HepG2 (cell line): ENCODE measurements around the gene DPM1. TPM values are rescaled to one million over a fixed set of nuclear protein-coding genes. Genes with fewer than 3 reads are reported as not detected.

Experiments
- FIP1L1 ChIP-seq: fragments of 200-400 bp; formaldehyde crosslinking; IDR thresholded peaks from 2 replicates; pipeline ENCODE4 v1.6.1; 2018; ENCODE audit warnings: low read depth, mild to moderate bottlenecking, low read length, moderate library complexity, borderline replicate concordance; ENCODE audit not compliant: insufficient read depth
- HNF1B ChIP-seq: sonication (generic); formaldehyde crosslinking; IDR thresholded peaks from 2 replicates; pipeline ENCODE4 v1.5.1; 2020; ENCODE audit warnings: mild to moderate bottlenecking, moderate library complexity, missing genetic modification reagents
- JUN ChIP-seq: sonication (generic); formaldehyde crosslinking; IDR thresholded peaks from 2 replicates; pipeline ENCODE4 v1.4.0; 2020; ENCODE audit warnings: mild to moderate bottlenecking, missing genetic modification reagents
- KLF9 ChIP-seq: IDR thresholded peaks from 2 replicates; pipeline ENCODE4 v1.6.1; 2016; ENCODE audit warnings: low read depth
- MAFG ChIP-seq: sonication (generic); formaldehyde crosslinking; IDR thresholded peaks from 2 replicates; pipeline ENCODE4 v1.5.1; 2020; ENCODE audit warnings: mild to moderate bottlenecking, missing genetic modification reagents
- MATR3 ChIP-seq: sonication (generic); formaldehyde crosslinking; IDR thresholded peaks from 2 replicates; pipeline ENCODE4 v1.4.0; 2020; ENCODE audit warnings: missing genetic modification reagents
- NCOA1 ChIP-seq: sonication (generic); formaldehyde crosslinking; IDR thresholded peaks from 2 replicates; pipeline ENCODE4 v1.9.0; 2021; ENCODE audit warnings: missing genetic modification reagents
- NFRKB ChIP-seq: fragments of 450-650 bp; IDR thresholded peaks from 2 replicates; pipeline ENCODE4 v1.6.1; 2017
- NR0B2 ChIP-seq: sonication (generic); formaldehyde crosslinking; IDR thresholded peaks from 2 replicates; pipeline ENCODE4 v1.4.0; 2020; ENCODE audit warnings: mild to moderate bottlenecking, missing genetic modification reagents
- NR2C2 ChIP-seq: sonication (generic); formaldehyde crosslinking; IDR thresholded peaks from 2 replicates; pipeline ENCODE4 v1.4.0; 2020; ENCODE audit warnings: missing genetic modification reagents, mild to moderate bottlenecking, moderate library complexity, borderline replicate concordance
- PHB2 ChIP-seq: fragments of 450-650 bp; IDR thresholded peaks from 2 replicates; pipeline ENCODE4 v1.6.1; 2018; ENCODE audit not compliant: partially characterized antibody
- SATB2 ChIP-seq: sonication (generic); formaldehyde crosslinking; IDR thresholded peaks from 2 replicates; pipeline ENCODE4 v1.5.0; 2020; ENCODE audit warnings: missing genetic modification reagents
- SP5 ChIP-seq: IDR thresholded peaks from 2 replicates; pipeline ENCODE4 v1.6.1; 2016; ENCODE audit warnings: low read depth, borderline replicate concordance
- SSRP1 ChIP-seq: IDR thresholded peaks from 2 replicates; pipeline ENCODE4 v1.6.1; 2016; ENCODE audit warnings: control low read depth
- U2AF1 ChIP-seq: fragments of 200-400 bp; formaldehyde crosslinking; optimal IDR thresholded peaks from 2 replicates; pipeline ENCODE3; 2017; ENCODE audit warnings: mild to moderate bottlenecking, low read depth, low read length
- USF2 ChIP-seq, 2 experiments: sonication (generic) in 1 of 2; formaldehyde crosslinking in 1 of 2; IDR thresholded peaks; 2 replicates each; pipeline versions ENCODE4 v1.5.1 to v1.6.1; 2011 to 2020; ENCODE audit warnings: borderline replicate concordance in 1 of 2, low read depth in 1 of 2, low read length in 1 of 2, mild to moderate bottlenecking in 1 of 2, missing genetic modification reagents in 1 of 2, moderate library complexity in 1 of 2
- ZBTB42 ChIP-seq: sonication (generic); formaldehyde crosslinking; IDR thresholded peaks from 2 replicates; pipeline ENCODE4 v1.5.0; 2020; ENCODE audit warnings: mild to moderate bottlenecking, missing genetic modification reagents
- ZFP36L1 ChIP-seq: sonication (generic); formaldehyde crosslinking; IDR thresholded peaks from 2 replicates; pipeline ENCODE4 v1.8.0; 2022; ENCODE audit warnings: mild to moderate bottlenecking, missing genetic modification reagents, moderate library complexity
- ZNF138 ChIP-seq: sonication (generic); formaldehyde crosslinking; IDR thresholded peaks from 2 replicates; pipeline ENCODE4 v1.5.0; 2020; ENCODE audit warnings: mild to moderate bottlenecking, low read depth, missing genetic modification reagents
- ZNF275 ChIP-seq: sonication (generic); formaldehyde crosslinking; IDR thresholded peaks from 2 replicates; pipeline ENCODE4 v1.8.0; 2022; ENCODE audit warnings: missing genetic modification reagents, mild to moderate bottlenecking, inconsistent platforms, borderline replicate concordance
- ZNF446 ChIP-seq: sonication (generic); formaldehyde crosslinking; IDR thresholded peaks from 2 replicates; pipeline ENCODE4 v1.5.0; 2020; ENCODE audit warnings: mild to moderate bottlenecking, missing genetic modification reagents
- ZNF570 ChIP-seq: sonication (generic); formaldehyde crosslinking; IDR thresholded peaks from 2 replicates; pipeline ENCODE4 v1.4.0; 2020; ENCODE audit warnings: mild to moderate bottlenecking, missing genetic modification reagents, borderline replicate concordance
- ZNF572 ChIP-seq: sonication (generic); formaldehyde crosslinking; IDR thresholded peaks from 2 replicates; pipeline ENCODE4 v1.5.1; 2020; ENCODE audit warnings: mild to moderate bottlenecking, missing genetic modification reagents
- ZNF740 ChIP-seq: sonication (generic); formaldehyde crosslinking; IDR thresholded peaks from 2 replicates; pipeline ENCODE4 v1.4.0; 2020; ENCODE audit warnings: missing genetic modification reagents
- ZSCAN29 ChIP-seq: sonication (generic); formaldehyde crosslinking; conservative IDR thresholded peaks from 2 replicates; pipeline ENCODE4 v1.4.0; 2020; ENCODE audit warnings: mild to moderate bottlenecking, missing genetic modification reagents
- polyA plus RNA-seq, 8 experiments: library from polyadenylated mRNA; depleted of rRNA in 3 of 8; stranded (reverse) in 7 of 8; unstranded in 1 of 8; fragments of >200 nt; fragmentation: Illumina TruSeq in 4 of 8; extraction: Trizol in 4 of 8; gene quantifications; 2 replicates each; pipeline versions ENCODE4 v1.2.1 to v1.2.3, GENCODE V29; 2011 to 2016; ENCODE audit warnings: low read depth in 4 of 8, missing spikeins in 1 of 8, mixed read lengths in 1 of 8; ENCODE audit not compliant: insufficient read depth in 1 of 8
- total RNA-seq, 5 experiments: library from RNA; depleted of rRNA; stranded (reverse); fragments of >200 nt; fragmentation: Illumina TruSeq; extraction: Trizol; gene quantifications; 2 replicates each; pipeline ENCODE4 v1.2.3, GENCODE V29; 2016; ENCODE audit warnings: low read depth in 1 of 5

DPM1 gene
- total and polyA plus RNA-seq, 2 of the 13 experiments (the other 11 are each of a cell fraction or from before 2014, with no cell fraction given): 83.2 to 161 TPM

- TF ChIP-seq FIP1L1 (no peak), NCOA1 (CRISPR knock-in tag) (no peak), ZNF275 (no peak), U2AF1 (no peak), MATR3 (no peak), NR0B2 (0 out of 2 replicates have a peak, but pooled peaks have one; percentile 53), PHB2 (no peak), SSRP1 (peak; percentile 46; the same call in 1 of the 2 replicates), KLF9 (no peak), MAFG (CRISPR knock-in tag) (no peak), ZFP36L1 (CRISPR knock-in tag) (no peak), ZSCAN29 (CRISPR knock-in tag) (no peak), NR2C2 (CRISPR knock-in tag) (0 out of 2 replicates have a peak, but pooled peaks have one; percentile 33), SP5 (0 out of 2 replicates have a peak, but pooled peaks have one; percentile 9), USF2 (IDR thresholded peaks at IDR 0.05; ENCODE audit: low read depth, low read length) (no peak), USF2 (CRISPR knock-in tag; IDR thresholded peaks at IDR 0.05; ENCODE audit: borderline replicate concordance) (no peak), ZBTB42 (no peak), ZNF570 (CRISPR knock-in tag) (no peak), JUN (CRISPR knock-in tag) (peak; percentile 60; the same call in 1 of the 2 replicates), ZNF572 (CRISPR knock-in tag) (no peak), SATB2 (no peak), HNF1B (CRISPR knock-in tag) (0 out of 2 replicates have a peak, but pooled peaks have one; percentile 37), ZNF446 (CRISPR knock-in tag) (no peak; the same call in 1 of the 2 replicates), NFRKB (no peak), ZNF740 (CRISPR knock-in tag) (peak; percentile 97), ZNF138 (CRISPR knock-in tag) (no peak)
Measured at GRCh38 chr20:50931306-50932015, 26.9 kb downstream of the DPM1 start, which contains the start of gene ADNP (continued).
